Transverse colon (tissue), 4 donors: ENCODE measurements around the gene TNRC18.

Experiments used
- POLR2A ChIP-seq: fragments of 450-650 bp; IDR thresholded peaks from one replicate; pipeline ENCODE4 v1.6.1; 2016; ENCODE audit warnings: antibody characterized with exemption, mild to moderate bottlenecking, moderate library complexity
- POLR2AphosphoS5 ChIP-seq, 3 donors: sonication (generic); formaldehyde crosslinking; IDR thresholded peaks; one replicate each; pipeline ENCODE4 v1.6.1; 2016; ENCODE audit warnings: antibody characterized with exemption in 3 of 3
- TF ChIP-seq, protein P1 (sequence below), 5 experiments: fragments of 200-600 bp in 3 of 5; fragments of 450-650 bp in 2 of 5; sonication (generic) in 3 of 5; IDR thresholded peaks; 1 replicate in 2 of 5; 2 replicates in 3 of 5; pipeline ENCODE4 v1.5.1; 2016 to 2017; ENCODE audit warnings: antibody characterized with exemption in 5 of 5, inconsistent platforms in 3 of 5, mild to moderate bottlenecking in 2 of 5, moderate library complexity in 1 of 5

- TF ChIP-seq, protein P1, sequence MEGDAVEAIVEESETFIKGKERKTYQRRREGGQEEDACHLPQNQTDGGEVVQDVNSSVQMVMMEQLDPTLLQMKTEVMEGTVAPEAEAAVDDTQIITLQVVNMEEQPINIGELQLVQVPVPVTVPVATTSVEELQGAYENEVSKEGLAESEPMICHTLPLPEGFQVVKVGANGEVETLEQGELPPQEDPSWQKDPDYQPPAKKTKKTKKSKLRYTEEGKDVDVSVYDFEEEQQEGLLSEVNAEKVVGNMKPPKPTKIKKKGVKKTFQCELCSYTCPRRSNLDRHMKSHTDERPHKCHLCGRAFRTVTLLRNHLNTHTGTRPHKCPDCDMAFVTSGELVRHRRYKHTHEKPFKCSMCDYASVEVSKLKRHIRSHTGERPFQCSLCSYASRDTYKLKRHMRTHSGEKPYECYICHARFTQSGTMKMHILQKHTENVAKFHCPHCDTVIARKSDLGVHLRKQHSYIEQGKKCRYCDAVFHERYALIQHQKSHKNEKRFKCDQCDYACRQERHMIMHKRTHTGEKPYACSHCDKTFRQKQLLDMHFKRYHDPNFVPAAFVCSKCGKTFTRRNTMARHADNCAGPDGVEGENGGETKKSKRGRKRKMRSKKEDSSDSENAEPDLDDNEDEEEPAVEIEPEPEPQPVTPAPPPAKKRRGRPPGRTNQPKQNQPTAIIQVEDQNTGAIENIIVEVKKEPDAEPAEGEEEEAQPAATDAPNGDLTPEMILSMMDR (IDR thresholded peaks at IDR 0.05): no peak
- TF ChIP-seq POLR2AphosphoS5 (IDR thresholded peaks at IDR 0.05) (no peak), POLR2A (no peak)
Observed at GRCh38 chr7:5439209-5439571, 15.6 kb upstream of the TNRC18 start.
